Limb (tissue), 2 donors: ENCODE results near the gene ANKRD65.
"Not testable (repeated sequence)": the region's sequence is repeated elsewhere in the genome, so short reads cannot be mapped to it uniquely, and the experiment has no call there.

Experiments
- DNase-seq, 2 donors: peaks; one replicate each; pipeline ENCODE4 v3.0.0-alpha.2; 2016; ENCODE audit errors: extremely low spot score in 2 of 2

ANKRD65 gene

DNA sequence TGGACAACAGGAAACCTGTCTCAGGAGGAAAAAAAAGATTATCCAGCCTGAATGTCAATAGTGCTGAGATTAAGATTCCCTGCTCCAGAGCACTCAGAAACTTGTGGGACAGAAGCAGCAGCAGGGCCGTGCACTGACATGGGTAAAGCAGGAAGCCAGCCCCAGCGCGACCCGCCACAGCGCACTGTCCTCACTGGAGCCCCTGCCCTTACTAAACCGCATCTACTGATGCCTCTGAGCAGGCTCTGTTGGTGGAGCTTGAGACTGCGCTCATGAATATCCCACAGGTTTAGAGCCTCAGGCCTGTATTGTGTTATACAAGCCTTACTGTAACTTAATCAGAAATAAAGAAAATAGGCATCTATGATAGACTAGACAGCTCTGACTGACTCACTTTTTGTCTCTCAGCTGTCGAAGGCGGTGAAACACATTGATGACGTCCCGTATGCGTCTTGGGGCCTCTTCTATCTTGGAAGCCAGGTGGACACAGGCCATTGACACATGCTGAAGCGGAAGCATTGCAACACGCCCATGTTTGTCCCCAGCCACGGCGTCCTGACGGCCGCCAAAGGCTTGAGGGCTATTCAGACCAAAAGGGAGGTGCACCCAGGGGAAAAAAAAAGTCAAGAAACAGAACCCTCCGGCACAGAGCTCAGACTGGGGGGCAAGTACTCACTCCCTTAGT, 23.1 kb downstream of the ANKRD65 start:
- no peak for DNase-seq

- DNase-seq: no peak
Observed at GRCh38 chr1:1395166-1395565, 25.9 kb downstream of the ANKRD65 start.

DNA sequence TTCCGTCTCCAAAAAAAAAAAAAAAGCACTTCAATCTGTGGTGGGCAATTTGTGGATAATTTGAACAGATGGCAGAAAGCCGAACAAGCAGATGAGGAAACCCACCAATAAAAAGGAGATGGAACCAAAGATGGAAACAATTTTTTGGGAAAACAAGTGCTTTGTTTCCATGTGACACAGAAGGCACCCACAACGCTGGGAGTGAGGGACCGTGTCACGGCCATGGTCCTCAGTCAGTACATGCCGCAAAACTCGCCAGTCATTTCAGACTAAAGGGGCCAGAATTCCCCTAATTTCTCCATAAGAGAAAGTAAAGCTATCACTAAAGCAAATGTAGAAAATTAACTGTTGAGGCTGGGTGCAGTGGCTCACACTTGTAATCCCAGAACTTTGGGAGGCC, 27.0 kb downstream of the ANKRD65 start:
- DNase-seq: no peak

DNA sequence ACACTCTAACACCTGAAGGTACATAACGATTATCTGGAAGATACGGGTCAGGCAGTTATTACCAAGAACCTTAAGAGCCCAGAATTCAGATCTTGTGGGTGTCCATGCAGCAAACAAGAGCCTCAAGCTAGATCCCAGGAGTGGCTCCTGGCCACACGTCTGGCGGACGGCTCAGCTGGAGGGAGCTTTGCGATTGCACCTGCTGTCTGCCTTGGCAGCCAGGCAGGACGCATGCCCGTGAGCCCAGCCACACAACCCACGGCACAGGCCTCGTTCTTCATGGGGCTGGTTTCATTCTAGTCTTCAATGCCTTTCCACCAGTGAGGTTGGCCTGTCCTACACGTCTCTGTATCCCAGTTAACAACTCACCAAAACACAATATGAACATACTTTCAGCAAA, 27.6 kb downstream of the ANKRD65 start:
- DNase-seq: no peak

GRCh38 chr1:1393014-1393413, 28.1 kb downstream of the ANKRD65 start:
- no peak for DNase-seq

DNA sequence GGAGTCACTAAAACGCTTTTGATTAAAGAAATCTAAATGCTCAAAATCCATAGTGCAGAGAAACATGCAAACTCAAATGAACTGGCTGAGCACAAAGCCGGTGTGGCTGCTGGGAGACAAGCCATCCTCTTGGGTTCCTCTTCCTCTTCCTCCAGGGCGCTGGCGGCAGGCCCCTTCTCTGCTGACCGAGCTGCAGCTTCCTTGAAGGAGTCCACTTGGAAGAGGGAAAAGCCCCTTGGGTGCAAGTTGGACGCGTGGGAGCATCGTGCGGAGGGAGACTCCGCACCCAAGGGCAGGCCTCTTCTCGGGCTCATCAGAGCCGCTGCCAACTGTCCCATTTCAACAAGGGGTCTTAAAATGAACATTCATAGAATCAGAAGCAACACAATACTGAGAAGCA, 29.9 kb downstream of the ANKRD65 start:
- no peak for DNase-seq

- no peak for DNase-seq
Observed at GRCh38 chr1:1390675-1391074, 30.4 kb downstream of the ANKRD65 start.

GRCh38 chr1:1388078-1388472, 33.0 kb downstream of the ANKRD65 start:
- DNase-seq: no peak

DNA sequence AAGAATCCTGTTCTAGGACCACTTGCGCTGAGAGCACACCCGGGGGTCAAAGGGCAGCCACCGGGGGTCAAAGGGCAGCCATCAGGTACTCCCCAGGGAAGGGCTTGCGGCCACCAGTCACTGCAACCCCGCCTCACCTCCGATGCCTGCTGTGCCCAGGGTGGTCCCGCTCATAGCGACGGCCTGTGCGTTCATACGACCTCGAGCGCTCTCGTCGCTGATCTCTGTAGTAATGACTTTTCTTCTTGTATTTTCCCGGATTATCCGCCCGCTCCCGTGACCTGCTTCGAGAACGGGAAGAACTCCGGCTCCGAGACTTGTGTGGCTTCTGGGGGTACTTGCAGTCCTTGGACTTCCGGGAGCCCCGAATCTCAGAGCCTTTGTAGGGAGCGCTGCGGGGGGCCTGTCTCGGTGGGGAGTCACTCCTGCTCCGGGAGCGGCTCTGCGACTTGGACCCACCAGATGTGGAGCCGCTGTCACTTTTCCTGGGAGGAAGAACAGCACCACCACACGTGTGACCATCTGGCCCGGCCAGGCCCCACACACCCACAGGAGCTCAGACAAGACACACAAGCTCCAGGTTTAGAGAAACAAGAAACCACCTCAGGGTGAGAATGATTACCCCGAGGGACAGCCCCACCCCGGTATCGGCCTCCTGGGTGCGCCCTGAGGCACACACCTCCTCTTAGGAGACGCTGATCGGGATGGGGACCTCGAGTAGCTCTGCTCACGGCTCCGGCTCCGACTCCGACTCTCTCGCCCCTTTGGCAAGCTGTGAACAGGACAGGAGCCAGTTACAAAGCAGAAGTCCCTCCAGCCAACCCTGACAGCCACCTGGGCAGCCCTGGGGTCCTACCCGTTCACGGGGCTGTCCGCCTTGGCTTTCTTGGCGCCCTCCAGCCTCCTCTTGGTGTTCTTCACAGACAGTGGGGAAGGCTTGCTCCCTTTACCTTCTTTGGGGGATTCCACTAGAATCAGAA, 33.7 kb downstream of the ANKRD65 start:
- DNase-seq: no peak

DNA sequence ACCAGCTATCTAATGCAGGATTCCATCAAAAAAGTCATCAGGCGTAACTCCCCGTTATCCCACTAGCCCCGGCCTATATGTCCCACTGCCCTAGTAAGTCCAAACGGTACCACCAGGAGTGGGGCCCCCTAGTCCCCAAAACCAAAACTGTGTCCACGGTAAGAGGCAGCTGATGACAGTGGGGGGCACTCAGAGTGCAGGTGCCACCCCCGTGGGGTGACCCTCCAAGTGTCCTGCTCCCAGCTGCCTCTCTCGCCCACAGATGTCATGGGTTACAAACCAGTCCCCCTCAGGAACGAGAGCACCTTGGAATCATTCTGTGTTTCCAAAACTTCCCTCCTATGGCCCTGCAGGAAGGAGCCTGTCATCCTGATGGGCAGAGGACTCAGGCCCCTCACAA, 35.1 kb downstream of the ANKRD65 start:
- DNase-seq: no peak

GRCh38 chr1:1385339-1385738, 35.7 kb downstream of the ANKRD65 start:
- DNase-seq: not testable (repeated sequence)

GRCh38 chr1:1381294-1381693, 39.8 kb downstream of the ANKRD65 start:
- DNase-seq: no peak

- DNase-seq: no peak
Observed at GRCh38 chr1:1380860-1381259, 40.2 kb downstream of the ANKRD65 start.

DNA sequence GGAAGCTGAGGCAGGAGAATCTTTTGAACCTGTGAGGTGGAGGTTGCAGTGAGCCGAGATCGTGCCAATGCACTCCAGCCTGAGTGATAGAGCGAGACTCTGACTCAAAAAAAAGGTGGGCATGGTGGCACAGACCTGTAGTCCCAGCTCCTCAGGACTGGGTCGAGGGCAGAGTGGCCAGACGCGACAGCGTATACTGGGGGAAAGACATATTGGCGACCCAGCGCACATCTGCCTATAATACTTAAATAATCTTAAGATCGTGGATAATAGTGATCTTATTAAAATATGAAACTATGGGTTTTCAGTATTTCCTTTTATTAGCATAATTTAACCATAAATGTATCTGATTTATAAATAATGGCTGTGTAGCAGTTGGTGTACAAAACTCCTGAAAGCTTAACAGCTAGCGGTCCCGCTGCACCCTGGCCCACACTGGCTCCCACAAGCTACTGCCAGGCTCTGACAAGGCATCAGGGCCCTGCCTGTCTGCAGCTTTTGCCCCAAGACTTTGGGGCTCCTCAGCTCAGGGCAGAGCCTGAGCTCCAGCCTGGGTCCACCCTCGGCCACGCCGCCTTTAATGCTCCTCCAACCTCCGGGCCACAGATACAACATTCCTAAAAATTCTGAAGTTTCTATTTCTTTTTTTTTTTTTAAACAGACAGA, 43.4 kb downstream of the ANKRD65 start:
- DNase-seq: no peak

- DNase-seq: no peak
Observed at GRCh38 chr1:1376551-1377226, 44.4 kb downstream of the ANKRD65 start.

- DNase-seq: peak; percentile 98 to 99
Observed at GRCh38 chr1:1374929-1375662, 46.0 kb downstream of the ANKRD65 start, which contains the start of gene AURKAIP1. Gene AURKAIP1 (minus strand): TSS chr1:1375207. CDS start chr1:1374756, 451 bp downstream.

GRCh38 chr1:1374589-1374928, 46.5 kb downstream of the ANKRD65 start:
- no peak for DNase-seq

DNA sequence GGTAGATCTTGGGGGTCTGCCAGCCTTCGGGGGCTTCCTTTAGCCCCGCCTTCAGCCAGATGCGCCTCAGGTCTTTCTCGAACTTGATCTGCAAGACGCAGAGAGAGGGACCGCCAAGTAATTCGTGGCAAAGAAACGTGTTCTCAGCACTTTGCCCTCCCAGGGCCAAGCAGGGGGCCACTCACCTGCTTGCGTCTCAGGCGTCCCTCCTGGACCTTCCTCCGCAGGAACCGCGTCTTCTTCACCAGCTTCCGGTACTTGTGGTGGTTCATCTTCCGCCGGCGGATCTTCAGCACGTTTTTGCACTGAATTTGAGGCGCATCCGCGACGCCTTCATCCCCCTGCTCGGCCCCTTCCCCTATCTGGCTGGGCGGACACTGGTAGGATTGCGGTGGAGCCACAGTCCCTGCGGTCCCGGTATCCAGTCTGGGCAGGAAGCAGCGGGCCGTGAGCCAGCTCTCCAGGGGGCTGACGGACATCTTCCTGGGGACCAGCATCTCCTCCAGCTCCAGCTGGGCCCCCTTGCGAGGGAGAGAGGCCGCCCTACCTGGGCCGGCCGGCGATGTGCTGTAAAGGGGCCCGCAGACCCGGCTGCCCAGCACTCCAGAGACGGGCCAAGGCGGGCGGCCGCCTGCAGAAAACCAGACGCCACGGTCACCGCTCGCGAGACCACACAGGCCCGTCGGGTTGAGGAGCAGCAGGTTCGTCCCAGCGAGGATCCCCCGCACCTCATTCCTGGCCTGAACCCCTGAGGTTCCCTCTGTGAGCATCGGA, 47.1 kb downstream of the ANKRD65 start:
- DNase-seq: no peak

DNA sequence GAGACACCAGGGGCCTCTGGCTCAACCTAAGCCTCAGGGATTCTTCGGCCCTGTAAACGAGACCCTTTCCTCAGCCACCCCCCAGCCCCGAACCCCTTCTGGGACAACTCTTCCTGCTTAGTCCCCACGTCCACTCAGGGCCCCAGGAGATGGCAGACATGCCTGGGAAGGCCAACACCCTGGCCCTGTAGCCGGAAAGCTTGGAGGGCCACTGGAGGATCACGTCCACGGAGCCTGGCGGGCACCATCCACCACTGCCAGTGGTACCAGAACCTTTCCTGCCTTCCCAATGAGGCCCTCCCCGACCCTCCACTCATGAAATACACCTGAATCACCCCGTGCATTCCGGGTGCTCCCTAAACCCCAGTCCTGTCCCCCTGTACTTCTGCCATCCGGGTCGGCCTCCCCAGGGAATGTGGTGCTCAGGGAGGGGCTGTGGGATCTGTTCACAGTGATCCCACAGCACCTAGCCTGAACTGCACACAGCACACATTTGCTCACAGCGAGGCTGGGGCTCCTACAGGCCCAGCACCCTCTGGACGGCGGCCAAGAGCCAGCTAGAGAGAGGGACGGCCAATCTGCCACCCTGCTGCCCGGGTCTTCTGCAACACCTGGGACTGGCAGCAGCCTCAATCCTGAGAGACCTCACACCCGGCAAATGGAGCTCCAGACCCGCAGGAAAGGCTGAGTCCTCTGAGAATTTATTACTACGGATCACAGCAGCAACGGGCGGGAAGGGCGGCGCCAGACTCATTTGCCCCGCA, 47.8 kb downstream of the ANKRD65 start:
- no peak for DNase-seq
